Glomerular visceral epithelial cell (primary cell): ENCODE results near the gene ZSCAN12.
"Not testable (repeated sequence)": the region's sequence is repeated elsewhere in the genome, so short reads cannot be mapped to it uniquely, and the experiment has no call there.

Source experiments
- DNase-seq: peaks from one replicate; pipeline ENCODE4 v3.0.0-alpha.2; 2016; ENCODE audit errors: extremely low spot score

The ZSCAN12 gene

GRCh38 chr6:28393912-28394662, 5.5 kb downstream of the ZSCAN12 start:
- no peak for DNase-seq

DNA sequence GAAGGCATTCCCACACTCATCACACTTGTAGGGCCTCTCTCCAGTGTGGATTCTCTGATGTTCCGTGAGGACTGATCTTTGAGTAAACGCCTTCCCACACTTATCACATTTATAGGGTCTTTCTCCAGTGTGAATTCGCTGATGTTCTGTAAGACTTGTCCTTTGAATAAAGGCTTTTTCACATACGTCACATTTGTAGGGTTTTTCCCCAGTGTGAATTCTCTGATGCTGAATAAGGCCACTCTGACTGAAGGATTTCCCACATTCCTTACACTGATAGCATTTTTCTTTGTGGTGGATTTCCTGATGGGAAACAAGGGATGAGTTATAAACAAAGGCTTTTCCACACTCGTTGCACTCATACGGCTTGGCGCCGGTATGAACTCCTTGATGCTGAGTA, 8.9 kb downstream of the ZSCAN12 start:
- DNase-seq: no peak

GRCh38 chr6:28384143-28384533, 15.4 kb downstream of the ZSCAN12 start:
- no peak for DNase-seq

DNA sequence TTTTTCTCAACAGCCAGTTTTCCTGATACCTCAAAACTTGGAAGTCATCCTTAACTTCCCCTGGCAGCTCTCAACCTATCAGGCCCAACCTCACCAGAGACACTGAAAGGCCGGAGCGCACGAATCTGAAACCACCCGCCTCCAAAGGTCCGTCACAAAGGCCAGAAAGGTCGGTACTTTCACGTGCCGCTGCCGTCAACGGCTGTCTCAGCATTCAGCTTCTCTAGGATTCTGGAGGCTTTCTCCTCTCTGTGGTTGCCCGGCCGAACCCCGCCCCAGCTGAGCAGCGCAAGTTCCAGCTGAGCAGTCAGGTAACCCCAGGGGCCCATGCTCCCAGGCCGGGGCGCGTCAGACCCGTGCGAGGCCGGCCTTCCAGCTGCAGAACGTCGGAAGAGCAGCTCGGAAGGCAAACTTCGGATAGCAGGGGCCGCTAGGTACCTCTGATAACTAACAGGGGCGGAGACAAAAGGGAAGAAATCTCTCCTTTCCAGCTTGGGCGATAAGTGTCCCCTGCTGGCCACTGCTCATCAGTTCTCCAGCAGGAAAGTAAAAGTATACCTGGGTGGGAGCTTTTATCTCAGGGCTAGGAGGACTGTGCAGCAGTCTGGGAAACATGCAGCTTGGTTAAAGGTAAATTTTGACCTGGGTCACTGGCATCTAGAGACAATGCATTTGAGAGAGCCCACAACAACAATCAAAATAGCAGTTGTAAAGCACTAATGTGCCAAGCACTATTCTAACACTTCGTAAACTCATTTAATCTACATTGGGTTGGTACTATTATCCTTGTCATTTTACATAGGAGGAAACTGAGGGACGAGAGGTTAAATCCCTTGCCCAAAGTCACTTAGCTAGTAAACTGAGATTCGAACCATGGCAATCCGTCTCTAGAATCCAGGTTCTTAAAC, 16.1 kb downstream of the ZSCAN12 start:
- peak; percentile 81 for DNase-seq

GRCh38 chr6:28380381-28380780, 19.2 kb downstream of the ZSCAN12 start:
- no peak for DNase-seq

- DNase-seq: no peak
These were observed 20.9 kb downstream of the ZSCAN12 start for GRCh38 chr6:28378644-28379043.

DNA sequence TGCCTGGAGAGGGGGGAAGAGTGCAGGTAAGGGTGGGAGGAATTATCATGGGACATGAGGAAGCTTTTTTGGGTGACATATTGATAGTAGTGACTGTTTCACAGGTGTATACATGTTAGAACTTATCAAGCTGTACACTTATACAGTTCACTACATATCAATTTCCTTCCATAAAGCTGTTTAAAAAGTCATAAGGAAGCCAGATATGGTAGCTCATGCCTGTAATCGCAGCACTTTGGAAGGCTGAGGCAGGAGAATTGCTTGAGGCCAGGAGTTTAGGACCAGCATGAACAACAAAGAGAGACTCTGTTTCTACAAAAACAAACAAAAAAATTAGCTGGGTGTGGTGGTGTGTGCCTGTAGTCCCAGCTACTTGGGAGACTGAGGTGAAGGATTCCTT, 21.7 kb downstream of the ZSCAN12 start:
- no peak for DNase-seq

- DNase-seq: no peak
These were observed 25.6 kb downstream of the ZSCAN12 start for GRCh38 chr6:28373925-28374324.

GRCh38 chr6:28371706-28372451, 27.7 kb downstream of the ZSCAN12 start:
- DNase-seq: peak; percentile 72

DNA sequence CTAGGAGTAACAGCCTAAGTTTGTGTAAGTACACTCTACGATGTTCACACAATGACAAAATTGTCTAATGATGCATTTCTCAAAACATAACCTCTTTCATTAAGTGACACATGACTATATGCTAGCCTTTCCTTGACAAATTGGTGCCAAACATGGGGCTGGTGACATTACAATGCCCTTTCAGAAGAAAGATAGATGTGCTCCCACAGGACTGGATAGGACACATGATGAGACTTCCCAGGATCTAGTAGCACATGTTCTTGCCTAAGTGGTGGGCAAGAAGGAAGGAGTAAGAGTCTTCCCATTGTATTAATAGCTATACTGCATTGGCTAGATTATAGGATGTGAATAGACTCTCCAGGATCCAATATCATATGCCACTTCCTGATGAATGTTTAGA, 28.3 kb downstream of the ZSCAN12 start:
- DNase-seq: no peak

- no peak for DNase-seq
These were observed 29.1 kb downstream of the ZSCAN12 start for GRCh38 chr6:28370440-28370839.

GRCh38 chr6:28369463-28369862, 30.1 kb downstream of the ZSCAN12 start:
- DNase-seq: no peak

GRCh38 chr6:28368522-28368921, 31.0 kb downstream of the ZSCAN12 start:
- DNase-seq: no peak

GRCh38 chr6:28365590-28365989, 34.0 kb downstream of the ZSCAN12 start:
- DNase-seq: not testable (repeated sequence)

DNA sequence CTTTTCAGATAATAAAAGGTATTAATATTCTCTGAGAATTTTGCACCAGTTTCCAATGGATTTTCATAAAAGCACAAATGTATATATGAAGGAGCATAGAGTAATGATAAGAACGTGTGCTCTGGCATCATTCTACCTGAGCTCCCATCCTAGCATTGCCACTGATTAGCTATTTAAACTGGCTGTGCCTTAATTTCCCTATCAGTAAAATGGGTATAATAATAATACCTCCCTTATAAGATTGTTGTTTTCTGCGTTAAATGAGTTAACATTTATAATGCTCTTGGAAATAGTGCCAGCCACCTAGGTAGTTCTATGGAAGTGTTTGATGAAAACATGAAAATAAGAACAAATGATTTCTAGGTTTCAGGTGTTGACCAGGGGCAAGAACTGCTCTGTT, 38.6 kb downstream of the ZSCAN12 start:
- DNase-seq: no peak

- not testable (repeated sequence) for DNase-seq
These were observed 40.0 kb downstream of the ZSCAN12 start for GRCh38 chr6:28359562-28359961.

GRCh38 chr6:28357036-28357435, 42.5 kb downstream of the ZSCAN12 start:
- DNase-seq: no peak

DNA sequence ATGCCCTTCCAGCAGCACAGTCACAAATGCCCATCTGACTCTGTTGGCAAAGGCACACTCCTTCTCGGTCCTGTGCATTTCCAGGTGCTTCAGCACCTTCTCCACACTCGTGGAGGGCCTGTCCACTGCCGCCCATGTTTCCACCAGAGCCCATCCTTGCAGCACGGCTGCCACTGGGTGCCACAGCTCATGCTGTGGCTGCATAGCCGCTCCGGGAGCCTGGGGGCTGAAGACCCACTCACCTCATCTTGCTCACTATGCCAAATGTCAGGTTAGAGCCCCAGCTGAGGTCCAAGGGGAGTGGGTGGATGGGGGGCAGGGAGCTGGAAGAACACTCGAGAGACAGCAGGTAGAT, 42.9 kb downstream of the ZSCAN12 start:
- DNase-seq: no peak

DNA sequence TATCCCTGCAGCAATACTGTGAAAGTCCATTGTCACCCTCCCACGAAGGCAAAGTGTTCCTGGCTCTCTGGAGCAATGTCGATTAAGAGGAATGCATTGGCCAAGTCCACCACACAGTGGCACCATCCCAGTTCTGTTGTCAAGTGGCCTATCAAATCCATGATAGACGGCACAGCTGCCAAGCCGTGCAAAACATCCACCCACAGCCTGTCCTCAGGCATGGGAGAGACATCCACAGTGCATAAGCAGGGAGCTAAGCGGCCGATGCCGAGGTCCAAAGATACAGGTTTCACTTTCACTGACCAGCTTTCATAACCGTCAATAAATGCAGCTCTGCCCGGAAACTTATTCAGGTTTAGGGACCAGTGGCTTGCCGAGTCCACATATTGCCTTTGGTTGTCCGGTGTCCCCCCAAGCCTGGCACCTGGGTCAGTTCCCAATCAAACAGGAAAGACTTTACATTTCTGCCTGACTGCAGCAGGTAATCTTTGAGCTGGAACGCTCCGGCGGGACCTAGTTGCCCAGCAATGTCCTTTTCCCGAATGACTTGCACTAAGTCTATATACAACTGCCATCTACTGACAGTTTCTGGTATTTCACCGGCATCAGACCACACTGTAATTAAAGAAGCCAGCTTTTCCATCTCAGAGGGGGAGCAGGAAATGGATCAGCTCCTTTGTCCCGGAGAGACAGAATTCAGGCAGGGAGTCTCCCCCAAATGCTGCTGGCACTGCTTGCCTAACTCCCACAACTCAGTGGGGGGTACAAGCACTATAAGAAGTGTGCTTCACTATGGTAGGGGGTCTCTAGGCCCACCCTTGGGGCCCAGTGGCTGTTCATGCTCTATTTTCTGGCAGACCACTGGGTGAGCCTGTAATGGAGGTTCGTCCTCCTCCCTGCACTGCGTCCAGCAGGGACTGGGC, 43.5 kb downstream of the ZSCAN12 start:
- peak; percentile 90 for DNase-seq

DNA sequence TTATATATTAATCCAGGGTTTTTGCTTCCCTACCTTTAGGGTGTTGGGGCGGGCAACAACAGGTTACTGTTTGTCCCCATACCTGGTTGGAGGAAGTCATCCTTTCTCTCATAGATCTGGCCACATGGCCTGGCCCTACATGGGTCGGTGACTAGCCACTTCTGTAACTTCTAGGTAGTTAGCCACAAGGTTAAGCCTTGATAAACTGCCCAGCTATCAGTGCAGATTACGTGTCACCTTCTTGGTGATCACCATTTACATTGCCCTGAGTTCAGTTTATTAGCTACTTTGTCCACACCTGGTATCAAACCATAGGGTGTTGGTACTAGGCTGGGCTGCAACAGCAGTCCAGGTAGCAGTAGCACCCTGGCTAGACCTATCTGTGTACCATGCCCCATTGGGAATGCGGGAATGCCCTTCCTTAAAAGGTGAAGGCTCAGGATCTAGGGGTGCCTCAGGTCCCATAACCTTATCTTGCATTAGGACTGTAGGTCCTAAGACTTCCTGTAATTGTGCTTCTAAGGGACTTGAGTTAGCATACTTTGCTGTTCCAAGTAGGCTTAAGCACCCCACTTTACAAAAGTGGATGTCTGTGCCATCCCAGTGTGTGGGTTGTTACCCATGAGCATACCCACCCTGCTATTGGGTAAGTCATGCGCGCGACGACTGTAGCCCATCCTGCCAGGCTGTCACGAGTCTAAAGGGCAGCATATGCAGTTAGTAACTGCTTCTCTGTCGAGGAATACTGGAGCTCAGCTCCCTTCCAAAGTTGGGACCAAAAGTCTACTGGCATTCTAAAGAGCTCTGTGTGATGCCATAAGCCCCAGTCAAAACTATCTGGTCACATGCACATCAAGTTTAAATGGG, 44.6 kb downstream of the ZSCAN12 start:
- DNase-seq: no peak
